Neural cell (in vitro differentiated cells): ENCODE measurements around the gene SYNGR2. TPM values are rescaled to one million over a fixed set of nuclear protein-coding genes. Genes with fewer than 3 reads are reported as not detected.

Source experiments
- H2AFZ ChIP-seq: fragments of 200-600, 300-800 bp; sonication (generic), shearing (Covaris generic); 2 replicates; pipeline ENCODE4 v1.6.0; 2014; ENCODE audit warnings: low read depth, mild to moderate bottlenecking, antibody characterized with exemption, low read length, moderate library complexity
- H3F3A ChIP-seq: fragments of 200-600 bp; shearing (Covaris generic); 2 replicates; pipeline ENCODE4 v1.6.1; 2016; ENCODE audit warnings: mild to moderate bottlenecking, moderate library complexity, mixed read lengths, antibody characterized with exemption, low read length; ENCODE audit not compliant: insufficient read depth, poor library complexity, severe bottlenecking
- H3K27ac ChIP-seq: fragments of 200-600, 300-800 bp; sonication (generic), shearing (Covaris generic); 2 replicates; pipeline ENCODE4 v1.5.1; 2014; ENCODE audit warnings: mild to moderate bottlenecking, low read length, moderate library complexity
- H3K27me3 ChIP-seq: fragments of 300-800, 200-600 bp; sonication (generic), shearing (Covaris generic); 2 replicates; pipeline ENCODE4 v1.6.0; 2014; ENCODE audit warnings: mild to moderate bottlenecking, low read depth, low read length, moderate library complexity; ENCODE audit not compliant: insufficient read depth
- H3K36me3 ChIP-seq: fragments of 300-800, 200-600 bp; sonication (generic), shearing (Covaris generic); 2 replicates; pipeline ENCODE4 v1.5.1; 2014; ENCODE audit warnings: mild to moderate bottlenecking, antibody characterized with exemption, low read length, moderate library complexity; ENCODE audit not compliant: insufficient read depth
- H3K4me2 ChIP-seq: fragments of 300-800, 200-600 bp; sonication (generic), shearing (Covaris generic); 2 replicates; pipeline ENCODE4 v1.6.0; 2014; ENCODE audit warnings: mild to moderate bottlenecking, low read length
- H3K4me3 ChIP-seq: fragments of 300-800, 200-600 bp; sonication (generic), shearing (Covaris generic); 2 replicates; pipeline ENCODE4 v1.5.1; 2014; ENCODE audit warnings: mild to moderate bottlenecking, low read length, moderate library complexity
- H3K79me2 ChIP-seq: fragments of 200-600 bp; shearing (Covaris generic); replicated peaks from 2 replicates; pipeline ENCODE4 v1.6.0; 2014; ENCODE audit warnings: mild to moderate bottlenecking, low read length, moderate library complexity; ENCODE audit not compliant: insufficient read depth
- H3K9ac ChIP-seq: fragments of 300-800, 200-600 bp; sonication (generic), shearing (Covaris generic); 2 replicates; pipeline ENCODE4 v1.6.1; 2016; ENCODE audit warnings: mild to moderate bottlenecking, low read length, mixed read lengths
- H3K9me2 ChIP-seq: fragments of 200-600 bp; shearing (Covaris generic); 2 replicates; pipeline ENCODE4 v1.6.1; 2016; ENCODE audit warnings: mild to moderate bottlenecking, low read length, mixed read lengths; ENCODE audit not compliant: insufficient read depth
- H3K9me3 ChIP-seq: fragments of 200-600, 300-800 bp; sonication (generic), shearing (Covaris generic); 2 replicates; pipeline ENCODE4 v1.6.1; 2016; ENCODE audit warnings: mild to moderate bottlenecking, mixed run types, low read length, moderate library complexity, mixed read lengths
- H4K20me1 ChIP-seq: fragments of 200-600 bp; shearing (Covaris generic); 2 replicates; pipeline ENCODE4 v1.6.1; 2016; ENCODE audit warnings: mild to moderate bottlenecking, mixed run types; ENCODE audit not compliant: insufficient read depth
- EP300 ChIP-seq: fragments of 450-650 bp; conservative IDR thresholded peaks from 2 replicates; pipeline ENCODE4 v1.6.1; 2014; ENCODE audit warnings: antibody characterized with exemption, mild to moderate bottlenecking, moderate library complexity; ENCODE audit not compliant: poor library complexity, severe bottlenecking
- EZH2 ChIP-seq: fragments of 200-600, 300-800 bp; shearing (Covaris generic), sonication (generic); IDR thresholded peaks from 2 replicates; pipeline ENCODE4 v1.6.1; 2014; ENCODE audit warnings: antibody characterized with exemption, low read length, borderline replicate concordance, mild to moderate bottlenecking; ENCODE audit not compliant: insufficient read depth, poor library complexity, severe bottlenecking
- MXI1 ChIP-seq: fragments of 450-650 bp; conservative IDR thresholded peaks from 2 replicates; pipeline ENCODE4 v1.6.1; 2014; ENCODE audit warnings: antibody characterized with exemption, mild to moderate bottlenecking; ENCODE audit not compliant: poor library complexity, severe bottlenecking
- POLR2AphosphoS5 ChIP-seq: IDR thresholded peaks from 2 replicates; pipeline ENCODE4 v1.6.1; 2012
- RAD21 ChIP-seq: fragments of 450-650 bp; conservative IDR thresholded peaks from 2 replicates; pipeline ENCODE4 v1.6.1; 2014; ENCODE audit warnings: antibody characterized with exemption, mild to moderate bottlenecking, moderate library complexity
- SMC3 ChIP-seq: fragments of 450-650 bp; conservative IDR thresholded peaks from 2 replicates; pipeline ENCODE4 v1.6.1; 2014; ENCODE audit warnings: antibody characterized with exemption, mild to moderate bottlenecking, moderate library complexity; ENCODE audit not compliant: poor library complexity
- TAF1 ChIP-seq: IDR thresholded peaks from 2 replicates; pipeline ENCODE4 v1.6.1; 2012; ENCODE audit warnings: low read depth
- polyA plus RNA-seq: library from polyadenylated mRNA; depleted of rRNA; stranded (reverse); fragments of >200 nt; gene quantifications from 2 replicates; pipeline ENCODE4 v1.2.3, GENCODE V29; 2014
- TF ChIP-seq, protein P1 (sequence below): fragments of 450-650 bp; IDR thresholded peaks from 2 replicates; pipeline ENCODE4 v1.5.1; 2014; ENCODE audit warnings: antibody characterized with exemption, mild to moderate bottlenecking, moderate library complexity; ENCODE audit not compliant: poor library complexity, severe bottlenecking
- TF ChIP-seq, protein P2 (sequence below): IDR thresholded peaks from 2 replicates; pipeline ENCODE4 v1.6.1; 2012; ENCODE audit warnings: borderline replicate concordance

The SYNGR2 gene
- polyA plus RNA-seq, 1 donor from 2014 or later, result 3.9 TPM

DNA sequence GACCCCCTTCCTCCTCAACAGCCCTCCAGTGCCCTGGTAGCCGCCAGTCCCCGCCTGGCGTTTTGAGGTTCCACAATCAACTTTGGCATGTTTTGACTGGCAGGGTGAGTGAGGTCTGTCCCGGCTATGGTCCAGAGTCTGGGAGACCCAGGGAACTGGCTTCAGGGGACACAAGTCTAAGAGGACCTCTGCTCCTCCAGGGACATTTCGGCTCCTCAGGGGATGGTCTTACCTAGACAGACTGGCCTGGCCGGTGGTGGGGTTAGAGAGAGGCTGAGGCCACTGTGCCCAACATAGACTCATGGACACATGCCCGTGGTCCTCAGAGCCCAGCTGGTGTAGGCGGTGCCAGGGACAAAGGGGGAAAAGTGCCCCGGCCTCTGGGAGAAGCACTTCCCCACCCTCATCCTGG lies 35.6 kb upstream of the SYNGR2 start:
- no peak overlapping the region for H3K4me3 ChIP-seq
- no peaks in the 10 kb centered on the region for H3K36me3 ChIP-seq
- no peak for TF ChIP-seq TAF1
- TF ChIP-seq, protein P1, sequence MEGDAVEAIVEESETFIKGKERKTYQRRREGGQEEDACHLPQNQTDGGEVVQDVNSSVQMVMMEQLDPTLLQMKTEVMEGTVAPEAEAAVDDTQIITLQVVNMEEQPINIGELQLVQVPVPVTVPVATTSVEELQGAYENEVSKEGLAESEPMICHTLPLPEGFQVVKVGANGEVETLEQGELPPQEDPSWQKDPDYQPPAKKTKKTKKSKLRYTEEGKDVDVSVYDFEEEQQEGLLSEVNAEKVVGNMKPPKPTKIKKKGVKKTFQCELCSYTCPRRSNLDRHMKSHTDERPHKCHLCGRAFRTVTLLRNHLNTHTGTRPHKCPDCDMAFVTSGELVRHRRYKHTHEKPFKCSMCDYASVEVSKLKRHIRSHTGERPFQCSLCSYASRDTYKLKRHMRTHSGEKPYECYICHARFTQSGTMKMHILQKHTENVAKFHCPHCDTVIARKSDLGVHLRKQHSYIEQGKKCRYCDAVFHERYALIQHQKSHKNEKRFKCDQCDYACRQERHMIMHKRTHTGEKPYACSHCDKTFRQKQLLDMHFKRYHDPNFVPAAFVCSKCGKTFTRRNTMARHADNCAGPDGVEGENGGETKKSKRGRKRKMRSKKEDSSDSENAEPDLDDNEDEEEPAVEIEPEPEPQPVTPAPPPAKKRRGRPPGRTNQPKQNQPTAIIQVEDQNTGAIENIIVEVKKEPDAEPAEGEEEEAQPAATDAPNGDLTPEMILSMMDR, result no peak
- TF ChIP-seq RAD21, result no peak
- TF ChIP-seq MXI1, result no peak
- no peak for TF ChIP-seq EZH2
- H3K4me2 ChIP-seq, result no peak overlapping the region
- H3K27ac ChIP-seq, result no peak overlapping the region
- no peaks in the 10 kb centered on the region for H3K9me3 ChIP-seq
- peaks cover 50% of the 10 kb centered on the region for H3K27me3 ChIP-seq
- H3K9me2 ChIP-seq, result no peaks in the 10 kb centered on the region
- no peaks in the 10 kb centered on the region for H3K79me2 ChIP-seq
- no peaks in the 10 kb centered on the region for H3F3A ChIP-seq
- no peak overlapping the region for H2AFZ ChIP-seq
- no peak overlapping the region for H3K9ac ChIP-seq
- no peaks in the 10 kb centered on the region for H4K20me1 ChIP-seq

DNA sequence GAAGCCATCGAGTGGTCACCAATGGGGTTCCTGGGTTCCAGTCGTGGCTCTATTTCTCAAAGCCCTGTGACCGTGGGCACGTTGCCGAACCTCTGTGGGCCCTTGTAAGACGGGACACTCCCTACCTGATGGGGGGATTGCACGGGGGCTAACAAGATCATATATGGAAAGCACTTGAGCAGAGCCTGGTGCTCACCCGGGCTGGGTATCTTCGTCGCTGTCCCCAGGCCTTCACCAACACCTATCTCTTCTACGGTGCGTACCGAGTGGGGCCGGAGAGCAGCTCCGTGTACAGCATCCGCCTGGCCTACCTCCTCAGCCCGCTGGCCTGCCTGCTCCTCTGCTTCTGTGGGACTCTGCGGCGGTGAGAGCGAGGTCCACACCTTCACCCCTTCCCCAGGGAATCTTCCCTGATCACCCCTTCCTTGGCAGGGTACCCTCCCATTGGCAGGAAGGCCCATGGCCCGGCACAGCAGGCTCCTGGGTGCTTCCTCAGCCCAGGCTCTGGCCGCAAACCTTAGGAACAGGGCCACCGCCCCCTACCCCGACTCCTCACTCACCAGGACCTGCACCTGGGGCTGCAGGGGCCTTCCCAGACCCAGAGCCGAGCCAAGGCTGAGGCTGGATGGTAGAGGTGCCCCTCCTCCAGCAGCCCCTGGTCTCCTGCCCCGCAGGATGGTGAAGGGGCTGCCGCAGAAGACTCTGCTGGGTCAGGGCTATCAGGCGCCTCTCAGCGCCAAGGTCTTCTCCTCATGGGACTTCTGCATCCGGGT lies 35.0 kb upstream of the SYNGR2 start:
- Histone ChIP-seq H3F3A (no peaks in the 10 kb centered on the region), H4K20me1 (no peaks in the 10 kb centered on the region), H3K9me2 (no peaks in the 10 kb centered on the region), H3K36me3 (no peaks in the 10 kb centered on the region), H3K9ac (no peak overlapping the region), H3K79me2 (no peaks in the 10 kb centered on the region), H3K4me3 (no peak overlapping the region), H3K4me2 (no peak overlapping the region), H3K9me3 (no peaks in the 10 kb centered on the region), H3K27me3 (peaks cover 44% of the 10 kb centered on the region), H2AFZ (no peak overlapping the region), H3K27ac (no peak overlapping the region)
- no peak for TF ChIP-seq MXI1
- no peak for TF ChIP-seq TAF1
- TF ChIP-seq SMC3, result no peak
- TF ChIP-seq EP300, result no peak
- TF ChIP-seq, protein P1, result no peak
- no peak for TF ChIP-seq RAD21
- TF ChIP-seq POLR2AphosphoS5, result no peak
- TF ChIP-seq, protein P2, sequence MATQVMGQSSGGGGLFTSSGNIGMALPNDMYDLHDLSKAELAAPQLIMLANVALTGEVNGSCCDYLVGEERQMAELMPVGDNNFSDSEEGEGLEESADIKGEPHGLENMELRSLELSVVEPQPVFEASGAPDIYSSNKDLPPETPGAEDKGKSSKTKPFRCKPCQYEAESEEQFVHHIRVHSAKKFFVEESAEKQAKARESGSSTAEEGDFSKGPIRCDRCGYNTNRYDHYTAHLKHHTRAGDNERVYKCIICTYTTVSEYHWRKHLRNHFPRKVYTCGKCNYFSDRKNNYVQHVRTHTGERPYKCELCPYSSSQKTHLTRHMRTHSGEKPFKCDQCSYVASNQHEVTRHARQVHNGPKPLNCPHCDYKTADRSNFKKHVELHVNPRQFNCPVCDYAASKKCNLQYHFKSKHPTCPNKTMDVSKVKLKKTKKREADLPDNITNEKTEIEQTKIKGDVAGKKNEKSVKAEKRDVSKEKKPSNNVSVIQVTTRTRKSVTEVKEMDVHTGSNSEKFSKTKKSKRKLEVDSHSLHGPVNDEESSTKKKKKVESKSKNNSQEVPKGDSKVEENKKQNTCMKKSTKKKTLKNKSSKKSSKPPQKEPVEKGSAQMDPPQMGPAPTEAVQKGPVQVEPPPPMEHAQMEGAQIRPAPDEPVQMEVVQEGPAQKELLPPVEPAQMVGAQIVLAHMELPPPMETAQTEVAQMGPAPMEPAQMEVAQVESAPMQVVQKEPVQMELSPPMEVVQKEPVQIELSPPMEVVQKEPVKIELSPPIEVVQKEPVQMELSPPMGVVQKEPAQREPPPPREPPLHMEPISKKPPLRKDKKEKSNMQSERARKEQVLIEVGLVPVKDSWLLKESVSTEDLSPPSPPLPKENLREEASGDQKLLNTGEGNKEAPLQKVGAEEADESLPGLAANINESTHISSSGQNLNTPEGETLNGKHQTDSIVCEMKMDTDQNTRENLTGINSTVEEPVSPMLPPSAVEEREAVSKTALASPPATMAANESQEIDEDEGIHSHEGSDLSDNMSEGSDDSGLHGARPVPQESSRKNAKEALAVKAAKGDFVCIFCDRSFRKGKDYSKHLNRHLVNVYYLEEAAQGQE, result no peak
- no peak for TF ChIP-seq EZH2
